VCaP (cell line): ENCODE results near the gene ORC1.
A peak's percentile ranks its signal among the peaks of the same experiment; 100 is the strongest.

Experiments
- H3K27ac ChIP-seq: fragments of 450-650 bp; 2 replicates; pipeline ENCODE4 v1.5.1; 2017
- TF ChIP-seq, protein P1 (sequence below): fragments of 450-650 bp; conservative IDR thresholded peaks from 2 replicates; pipeline ENCODE4 v1.5.1; 2017; ENCODE audit warnings: mild to moderate bottlenecking, moderate library complexity

The ORC1 gene

DNA sequence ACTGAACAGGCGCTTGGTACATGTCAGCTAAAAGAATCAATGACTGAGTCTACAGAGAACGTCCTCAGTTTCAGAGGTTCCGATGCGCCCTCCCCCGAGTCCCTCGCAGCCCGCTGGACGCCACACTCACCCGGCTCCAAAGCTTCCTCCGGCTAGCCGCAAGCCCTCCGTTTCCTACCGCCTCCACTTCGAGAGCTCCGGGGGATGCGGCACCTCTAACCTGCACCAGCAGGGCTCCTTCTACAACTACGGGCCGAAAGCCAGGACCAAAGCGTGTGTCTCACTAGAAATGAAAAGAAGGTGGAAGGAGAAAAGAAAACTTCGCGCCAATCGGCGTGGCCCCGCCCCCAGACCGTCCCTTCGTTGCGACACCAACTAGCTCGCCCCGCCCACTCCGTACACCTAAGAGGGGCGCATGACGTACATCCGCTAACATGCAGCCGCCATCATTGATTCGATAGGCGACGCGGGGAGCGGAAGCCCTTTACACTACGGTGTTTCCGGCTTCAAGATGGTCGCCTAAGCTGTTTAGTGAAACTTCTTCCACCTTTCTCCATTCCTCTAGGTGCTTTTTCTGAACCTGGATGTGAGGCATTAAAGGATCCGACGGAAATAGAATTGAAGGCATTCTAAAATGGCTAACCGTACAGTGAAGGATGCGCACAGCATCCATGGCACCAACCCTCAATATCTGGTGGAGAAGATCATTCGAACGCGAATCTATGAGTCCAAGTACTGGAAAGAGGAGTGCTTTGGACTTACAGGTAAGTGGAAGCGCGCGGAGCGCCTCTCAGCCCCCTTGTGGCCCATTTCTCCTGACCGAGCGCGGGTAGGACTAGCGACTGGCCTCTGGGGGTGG is at the start of gene ORC1, which contains the start of gene PRPF38A:
TSS of gene ORC1 (minus strand) at position 308 of the 859 bp plus-strand sequence. CDS start 2,200 bp downstream, outside the sequence.
TSS of gene PRPF38A (plus strand) at position 487 of the 859 bp plus-strand sequence. CDS start at position 635, 148 bp downstream.
- TF ChIP-seq, protein P1, sequence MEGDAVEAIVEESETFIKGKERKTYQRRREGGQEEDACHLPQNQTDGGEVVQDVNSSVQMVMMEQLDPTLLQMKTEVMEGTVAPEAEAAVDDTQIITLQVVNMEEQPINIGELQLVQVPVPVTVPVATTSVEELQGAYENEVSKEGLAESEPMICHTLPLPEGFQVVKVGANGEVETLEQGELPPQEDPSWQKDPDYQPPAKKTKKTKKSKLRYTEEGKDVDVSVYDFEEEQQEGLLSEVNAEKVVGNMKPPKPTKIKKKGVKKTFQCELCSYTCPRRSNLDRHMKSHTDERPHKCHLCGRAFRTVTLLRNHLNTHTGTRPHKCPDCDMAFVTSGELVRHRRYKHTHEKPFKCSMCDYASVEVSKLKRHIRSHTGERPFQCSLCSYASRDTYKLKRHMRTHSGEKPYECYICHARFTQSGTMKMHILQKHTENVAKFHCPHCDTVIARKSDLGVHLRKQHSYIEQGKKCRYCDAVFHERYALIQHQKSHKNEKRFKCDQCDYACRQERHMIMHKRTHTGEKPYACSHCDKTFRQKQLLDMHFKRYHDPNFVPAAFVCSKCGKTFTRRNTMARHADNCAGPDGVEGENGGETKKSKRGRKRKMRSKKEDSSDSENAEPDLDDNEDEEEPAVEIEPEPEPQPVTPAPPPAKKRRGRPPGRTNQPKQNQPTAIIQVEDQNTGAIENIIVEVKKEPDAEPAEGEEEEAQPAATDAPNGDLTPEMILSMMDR = peak; percentile 61
- peak within 1 kb of the TSS; percentile 89 for H3K27ac ChIP-seq

DNA sequence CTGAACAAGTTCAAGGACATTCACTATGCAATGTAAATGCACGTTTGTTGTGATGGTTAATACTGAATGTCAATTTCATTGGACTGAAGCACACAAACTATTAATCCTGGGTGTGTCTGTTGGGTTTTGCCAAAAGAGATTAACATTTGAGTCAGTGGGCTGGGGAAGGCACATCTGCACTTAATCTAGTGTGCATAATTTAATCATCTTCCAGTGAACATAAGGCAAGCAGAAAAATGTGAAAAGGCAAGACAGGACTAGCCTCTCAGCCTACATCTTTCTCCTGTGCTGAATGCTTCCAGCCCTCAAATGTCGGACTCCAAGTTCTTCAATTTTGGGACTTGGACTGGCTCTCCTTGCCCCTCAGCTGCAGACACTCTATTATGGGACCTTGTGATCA is 40.2 kb upstream of the ORC1 start:
- no peak overlapping the region for H3K27ac ChIP-seq
- TF ChIP-seq, protein P1 = no peak

GRCh38 chr1:52439976-52440375 is 35.8 kb upstream of the ORC1 start:
- TF ChIP-seq, protein P1 = no peak
- no peak overlapping the region for H3K27ac ChIP-seq

- no peak overlapping the region for H3K27ac ChIP-seq
- TF ChIP-seq, protein P1 = no peak
These were observed 32.6 kb upstream of the ORC1 start for GRCh38 chr1:52436817-52437216.

DNA sequence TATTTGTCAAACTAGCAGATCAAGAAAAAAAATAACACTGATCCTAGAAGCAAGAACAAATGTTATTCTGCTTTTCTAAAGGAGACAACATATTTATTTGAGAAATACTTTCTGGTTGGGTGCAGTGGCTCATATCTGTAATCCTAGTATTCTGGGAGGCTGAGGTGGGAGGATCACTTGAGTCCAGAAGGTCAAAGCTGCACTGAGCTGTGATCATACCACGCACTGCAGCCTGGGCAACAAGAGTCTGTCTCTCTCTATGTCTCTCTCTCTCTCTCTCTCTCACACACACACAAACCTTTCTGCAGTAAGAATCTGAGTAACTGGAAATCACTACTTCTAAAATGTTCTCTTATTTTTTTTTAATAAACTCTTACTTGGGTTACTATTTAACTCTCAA is 31.4 kb upstream of the ORC1 start:
- H3K27ac ChIP-seq = no peak overlapping the region
- TF ChIP-seq, protein P1 = no peak

- TF ChIP-seq, protein P1 = no peak
- no peak overlapping the region for H3K27ac ChIP-seq
These were observed 31.0 kb upstream of the ORC1 start for GRCh38 chr1:52435211-52435610.

DNA sequence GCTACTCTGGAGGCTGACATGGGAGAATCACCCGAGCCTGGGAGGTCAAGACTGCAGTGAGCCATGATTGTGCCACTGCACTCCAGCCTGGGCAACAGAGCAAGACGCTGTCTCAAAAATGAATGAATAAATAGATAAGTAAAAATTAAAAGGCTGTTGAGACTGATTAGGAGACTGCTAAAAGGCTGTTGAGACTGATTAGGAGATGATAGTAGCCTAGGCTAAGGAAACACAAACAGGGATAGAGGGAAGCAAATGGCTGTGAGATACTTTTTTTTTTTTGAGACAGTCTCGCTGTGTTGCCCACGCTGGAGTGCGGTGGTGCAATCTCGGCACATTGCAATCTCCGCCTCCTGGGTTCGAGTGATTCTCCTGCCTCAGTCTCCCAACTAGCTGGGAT is 28.6 kb upstream of the ORC1 start:
- TF ChIP-seq, protein P1 = no peak
- H3K27ac ChIP-seq = no peak overlapping the region
